Right lobe of liver (tissue), 4 donors: ENCODE data around the gene CELA3B.

Experiments used
- POLR2A ChIP-seq: fragments of 450-650 bp; IDR thresholded peaks from one replicate; pipeline ENCODE4 v1.6.1; 2017; ENCODE audit warnings: antibody characterized with exemption, mild to moderate bottlenecking
- TF ChIP-seq, protein P1 (sequence below), 4 donors: fragments of 200-600 bp in 3 of 4; fragments of 450-650 bp in 1 of 4; IDR thresholded peaks; one replicate each; pipeline versions ENCODE4 v1.5.1 to v1.8.0; 2016 to 2022; ENCODE audit warnings: antibody characterized with exemption in 4 of 4, mild to moderate bottlenecking in 2 of 4
- donor health status: DM: no; HTN: no; CAD: no.
- donor health status: DM: no; HTN: no; CAD: no.
- donor health status: DM: no; HTN: yes; CAD: no.

DNA sequence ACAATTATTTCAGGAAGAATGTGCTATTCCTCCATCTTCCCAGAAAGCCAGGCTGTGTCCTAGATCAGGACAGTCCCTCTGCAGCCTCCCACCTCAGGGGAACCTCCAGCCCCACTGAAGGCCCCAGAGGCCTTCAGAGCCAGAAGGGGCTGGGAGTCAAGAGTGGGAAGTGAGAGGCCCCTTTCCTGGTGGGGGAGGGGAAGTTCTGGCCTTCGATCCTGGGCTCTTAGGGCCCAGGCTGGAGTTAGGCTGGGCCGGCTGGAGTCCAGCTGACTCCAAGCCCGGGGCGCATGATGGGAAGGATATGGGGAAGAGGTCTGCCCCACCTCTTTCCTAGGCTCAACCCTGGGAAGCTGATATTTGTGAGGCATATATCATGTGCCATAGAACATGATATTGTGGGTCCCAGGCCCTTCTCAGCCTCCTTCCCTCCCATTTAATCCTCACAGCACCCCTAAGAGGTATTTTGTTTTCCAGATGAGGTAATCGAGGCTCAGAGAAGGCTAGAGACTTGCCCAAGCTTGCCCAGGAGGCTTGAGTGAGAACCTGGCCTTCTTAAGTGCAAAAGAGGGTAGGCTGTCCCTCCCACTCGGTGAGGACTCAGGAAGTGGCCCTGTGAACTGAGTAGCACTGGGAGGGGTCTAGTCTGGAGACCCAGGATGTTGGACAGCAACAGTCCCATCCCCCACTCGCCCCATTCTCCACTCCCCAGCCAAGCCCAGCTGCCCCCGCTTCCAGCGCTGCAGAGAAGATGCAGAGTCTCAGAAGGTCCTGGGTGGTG lies 21.1 kb upstream of the CELA3B start:
- TF ChIP-seq POLR2A = no peak
- TF ChIP-seq, protein P1, sequence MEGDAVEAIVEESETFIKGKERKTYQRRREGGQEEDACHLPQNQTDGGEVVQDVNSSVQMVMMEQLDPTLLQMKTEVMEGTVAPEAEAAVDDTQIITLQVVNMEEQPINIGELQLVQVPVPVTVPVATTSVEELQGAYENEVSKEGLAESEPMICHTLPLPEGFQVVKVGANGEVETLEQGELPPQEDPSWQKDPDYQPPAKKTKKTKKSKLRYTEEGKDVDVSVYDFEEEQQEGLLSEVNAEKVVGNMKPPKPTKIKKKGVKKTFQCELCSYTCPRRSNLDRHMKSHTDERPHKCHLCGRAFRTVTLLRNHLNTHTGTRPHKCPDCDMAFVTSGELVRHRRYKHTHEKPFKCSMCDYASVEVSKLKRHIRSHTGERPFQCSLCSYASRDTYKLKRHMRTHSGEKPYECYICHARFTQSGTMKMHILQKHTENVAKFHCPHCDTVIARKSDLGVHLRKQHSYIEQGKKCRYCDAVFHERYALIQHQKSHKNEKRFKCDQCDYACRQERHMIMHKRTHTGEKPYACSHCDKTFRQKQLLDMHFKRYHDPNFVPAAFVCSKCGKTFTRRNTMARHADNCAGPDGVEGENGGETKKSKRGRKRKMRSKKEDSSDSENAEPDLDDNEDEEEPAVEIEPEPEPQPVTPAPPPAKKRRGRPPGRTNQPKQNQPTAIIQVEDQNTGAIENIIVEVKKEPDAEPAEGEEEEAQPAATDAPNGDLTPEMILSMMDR (IDR thresholded peaks at IDR 0.05) = no peak
